Duodenal mucosa (tissue), 2 donors: ENCODE results near the gene KCNK3.
A peak's percentile ranks its signal among the peaks of the same experiment; 100 is the strongest.

ENCODE experiments used
- H3K27ac ChIP-seq: one replicate; pipeline ENCODE4 v1.7.0; 2013; ENCODE audit warnings: low read depth, low read length
- H3K27me3 ChIP-seq, 2 donors: one replicate each; pipeline ENCODE4 v1.7.0; 2013; ENCODE audit warnings: low read length in 2 of 2, control low read depth in 1 of 2; ENCODE audit not compliant: insufficient read depth in 2 of 2, control insufficient read depth in 1 of 2
- H3K36me3 ChIP-seq, 2 donors: one replicate each; pipeline ENCODE4 v1.7.0; 2013; ENCODE audit warnings: low read length in 2 of 2, control low read depth in 1 of 2; ENCODE audit not compliant: insufficient read depth in 2 of 2, control insufficient read depth in 1 of 2
- H3K4me1 ChIP-seq, 2 donors: one replicate each; pipeline ENCODE4 v1.7.0; 2013; ENCODE audit warnings: low read length in 2 of 2, control low read depth in 1 of 2; ENCODE audit not compliant: insufficient read depth in 2 of 2, control insufficient read depth in 1 of 2
- H3K4me3 ChIP-seq, 2 donors: one replicate each; pipeline ENCODE4 v1.7.0; 2013; ENCODE audit warnings: low read length in 2 of 2, low read depth in 1 of 2
- H3K9ac ChIP-seq, 2 donors: one replicate each; pipeline ENCODE4 v1.7.0; 2013; ENCODE audit warnings: low read length in 2 of 2, low read depth in 1 of 2
- H3K9me3 ChIP-seq, 2 donors: one replicate each; pipeline ENCODE4 v1.7.0; 2013; ENCODE audit warnings: low read length in 2 of 2, control low read depth in 1 of 2; ENCODE audit not compliant: control insufficient read depth in 1 of 2

Gene KCNK3

GRCh38 chr2:26727641-26728561 is 35.4 kb downstream of the KCNK3 start:
- Histone ChIP-seq H3K4me3 (no peak overlapping the region), H3K27me3 (no peaks in the 10 kb centered on the region), H3K9ac (no peak overlapping the region), H3K9me3 (no peaks in the 10 kb centered on the region), H3K36me3 (no peaks in the 10 kb centered on the region), H3K27ac (no peak overlapping the region), H3K4me1 (peaks cover 35 to 42% of the 10 kb centered on the region in 2 donors)

- H3K27me3 ChIP-seq: no peaks in the 10 kb centered on the region
- H3K27ac ChIP-seq: no peak overlapping the region
Measured at GRCh38 chr2:26729311-26729710, 36.8 kb downstream of the KCNK3 start.

DNA sequence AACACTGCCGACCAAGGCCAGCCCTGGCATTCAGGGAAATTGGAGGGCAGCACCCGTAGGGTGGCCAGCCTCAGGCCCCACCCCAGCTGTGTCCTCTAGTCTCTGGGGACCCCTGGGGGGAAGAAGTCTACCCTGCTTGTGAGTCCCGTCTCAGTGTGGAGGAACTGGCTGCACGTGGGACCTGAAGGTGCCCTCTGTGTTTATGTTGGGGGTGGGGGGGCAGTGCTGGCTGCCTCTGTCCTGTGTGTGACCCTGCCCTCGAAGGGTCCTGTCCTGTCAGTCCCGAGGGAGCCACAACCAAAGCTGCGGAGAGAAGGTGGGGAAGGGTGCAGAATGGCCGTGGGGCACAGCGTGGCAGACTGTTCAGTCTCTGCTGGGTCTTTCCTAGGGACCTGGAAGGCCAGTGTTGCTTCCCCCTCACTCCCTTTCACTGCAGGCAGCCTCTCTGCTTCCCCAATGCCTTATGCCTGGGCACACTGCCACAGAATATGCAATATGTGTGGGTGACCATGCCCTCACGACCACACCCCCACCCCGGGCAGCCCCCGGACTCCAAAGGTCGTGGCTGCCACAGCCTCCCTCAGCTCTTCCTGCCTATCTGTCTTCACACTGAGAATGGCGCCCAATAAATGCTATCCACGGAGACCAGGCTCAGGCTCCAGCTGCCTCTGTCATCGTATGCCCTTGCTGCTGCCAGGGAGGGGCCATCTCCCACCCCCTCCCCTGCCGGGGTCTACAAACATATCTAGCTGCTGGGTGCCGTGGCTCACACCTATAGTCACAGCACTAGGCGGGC is 38.2 kb downstream of the KCNK3 start:
- Histone ChIP-seq H3K9me3 (no peaks in the 10 kb centered on the region), H3K4me1 (peaks cover 11 to 17% of the 10 kb centered on the region in 2 donors), H3K4me3 (no peak overlapping the region), H3K27me3 (no peaks in the 10 kb centered on the region), H3K9ac (peak overlapping the region in 1 of 2 donors; percentile 51), H3K27ac (no peak overlapping the region), H3K36me3 (no peaks in the 10 kb centered on the region)

More at GRCh38 chr2:26729311-26729710, 36.8 kb downstream of the KCNK3 start:
- Histone ChIP-seq H3K4me1 (peaks cover 21 to 28% of the 10 kb centered on the region in 2 donors), H3K9me3 (no peaks in the 10 kb centered on the region), H3K9ac (no peak overlapping the region), H3K4me3 (no peak overlapping the region), H3K36me3 (no peaks in the 10 kb centered on the region)

DNA sequence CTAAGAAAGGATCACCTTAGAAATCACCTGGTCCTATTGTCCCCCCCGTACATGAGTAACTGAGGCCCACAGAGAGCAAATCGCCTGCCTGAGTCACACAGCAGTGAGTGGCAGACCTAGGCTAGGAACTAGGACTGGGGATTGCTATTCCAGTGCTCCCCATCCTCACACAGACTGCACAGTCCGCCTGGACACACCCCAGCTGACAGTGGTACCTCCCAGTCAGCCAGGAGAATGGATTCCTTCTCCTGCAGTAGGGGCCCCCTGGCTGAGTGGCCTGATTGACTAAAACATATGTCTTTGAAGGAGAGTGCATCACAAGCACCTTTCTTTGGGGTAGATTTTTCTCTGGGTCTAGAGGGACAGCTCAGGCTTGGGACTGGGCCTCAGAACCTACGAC is 39.2 kb downstream of the KCNK3 start:
- Histone ChIP-seq H3K4me1 (peaks cover 17 to 21% of the 10 kb centered on the region in 2 donors), H3K27ac (no peak overlapping the region), H3K9me3 (no peaks in the 10 kb centered on the region), H3K9ac (no peak overlapping the region), H3K27me3 (no peaks in the 10 kb centered on the region), H3K36me3 (no peaks in the 10 kb centered on the region), H3K4me3 (no peak overlapping the region)

DNA sequence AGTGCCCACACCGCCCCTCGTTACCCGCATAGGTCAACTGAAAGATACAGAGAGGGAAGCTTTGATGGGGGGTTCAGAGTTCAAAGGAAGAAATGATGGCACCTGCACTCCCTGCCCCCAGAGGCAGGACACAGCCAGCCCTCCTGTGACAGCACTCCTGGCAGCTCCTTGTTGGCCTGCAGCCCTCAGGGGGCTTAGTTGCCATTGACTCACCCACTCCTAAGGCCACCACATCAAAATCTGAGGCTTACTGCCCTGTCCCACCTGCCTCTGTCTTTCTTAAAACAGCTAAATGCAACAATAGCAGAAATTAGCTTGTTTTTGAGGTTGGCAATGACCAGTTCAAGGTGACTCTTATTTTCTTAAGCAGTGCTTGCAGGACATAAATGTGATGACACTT is 39.9 kb downstream of the KCNK3 start:
- Histone ChIP-seq H3K27me3 (no peaks in the 10 kb centered on the region), H3K27ac (no peak overlapping the region), H3K9me3 (no peaks in the 10 kb centered on the region), H3K4me3 (no peak overlapping the region), H3K9ac (no peak overlapping the region), H3K4me1 (peaks cover 17 to 18% of the 10 kb centered on the region in 2 donors), H3K36me3 (no peaks in the 10 kb centered on the region)

DNA sequence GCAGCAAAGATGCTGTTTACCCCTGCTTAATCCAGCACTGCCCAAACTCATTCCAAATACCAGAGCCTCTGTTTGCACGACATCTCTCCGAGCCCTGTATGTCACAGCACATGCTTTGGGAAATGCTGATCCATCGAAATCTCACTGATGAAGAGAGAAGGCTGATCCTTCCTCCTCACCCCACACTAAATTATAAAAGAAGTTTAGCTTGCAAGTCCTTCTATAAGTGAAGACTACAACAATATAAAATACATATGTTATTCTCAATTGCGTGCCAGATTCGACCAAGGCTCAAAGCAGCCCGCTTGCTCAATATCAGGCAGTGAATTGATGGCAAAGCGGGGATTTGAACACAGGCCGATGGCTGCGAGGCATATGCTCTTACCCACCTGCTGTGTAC is 40.9 kb downstream of the KCNK3 start:
- Histone ChIP-seq H3K36me3 (no peaks in the 10 kb centered on the region), H3K4me1 (peaks cover 17 to 18% of the 10 kb centered on the region in 2 donors), H3K9ac (no peak overlapping the region), H3K4me3 (no peak overlapping the region), H3K27ac (no peak overlapping the region), H3K27me3 (no peaks in the 10 kb centered on the region), H3K9me3 (no peaks in the 10 kb centered on the region)

GRCh38 chr2:26735097-26735496 is 42.6 kb downstream of the KCNK3 start:
- H3K36me3 ChIP-seq: no peaks in the 10 kb centered on the region
- no peak overlapping the region for H3K9ac ChIP-seq
- no peak overlapping the region for H3K27ac ChIP-seq
- H3K4me1 ChIP-seq: peaks cover 14 to 15% of the 10 kb centered on the region in 2 donors
- no peaks in the 10 kb centered on the region for H3K9me3 ChIP-seq
- H3K4me3 ChIP-seq: no peak overlapping the region
- no peaks in the 10 kb centered on the region for H3K27me3 ChIP-seq

GRCh38 chr2:26735883-26736588 is 43.5 kb downstream of the KCNK3 start:
- H3K4me1 ChIP-seq: peaks cover 6 to 12% of the 10 kb centered on the region in 2 donors
- H3K4me3 ChIP-seq: no peak overlapping the region
- no peak overlapping the region for H3K27ac ChIP-seq

GRCh38 chr2:26737221-26737620 is 44.7 kb downstream of the KCNK3 start:
- no peak overlapping the region for H3K9ac ChIP-seq
- H3K4me3 ChIP-seq: no peak overlapping the region
- no peaks in the 10 kb centered on the region for H3K9me3 ChIP-seq
- no peak overlapping the region for H3K27ac ChIP-seq
- H3K4me1 ChIP-seq: peaks cover 6 to 16% of the 10 kb centered on the region in 2 donors
- H3K27me3 ChIP-seq: no peaks in the 10 kb centered on the region
- H3K36me3 ChIP-seq: no peaks in the 10 kb centered on the region

More at GRCh38 chr2:26735883-26736588, 43.5 kb downstream of the KCNK3 start:
- Histone ChIP-seq H3K9ac (no peak overlapping the region), H3K27me3 (no peaks in the 10 kb centered on the region), H3K9me3 (no peaks in the 10 kb centered on the region), H3K36me3 (no peaks in the 10 kb centered on the region)
